Activated CD4-positive, alpha-beta memory T cell treated with anti-CD3 and anti-CD28 coated beads, Interleukin-2, amount 10 ng/mL, durations not matched to agents 7 days and 5 days (primary cell): ENCODE data around the gene USP17L18. TPM values are rescaled to one million over a fixed set of nuclear protein-coding genes. Genes with fewer than 3 reads are reported as not detected.
"Not testable (repeated sequence)": the region's sequence is repeated elsewhere in the genome, so short reads cannot be mapped to it uniquely, and the experiment has no call there.

Experiments used
- CTCF ChIA-PET: fragments of 350-600 bp; sonication (Branson Sonifier 250); formaldehyde crosslinking; loops from one replicate; lab custom pipeline; 2021; ENCODE audit warnings: antibody characterized with exemption, inconsistent platforms; lab: Charles Lee
- POLR2A ChIA-PET: fragments of 350-600 bp; sonication (Branson Sonifier 250); formaldehyde crosslinking; loops from one replicate; lab custom pipeline; 2021; ENCODE audit warnings: antibody characterized with exemption; lab: Charles Lee
- DNase-seq: peaks from one replicate; pipeline ENCODE4 v3.0.0-alpha.2; 2020
- H3K27ac Mint-ChIP-seq: one replicate; pipeline ENCODE4 v1.8.0; 2021; ENCODE audit warnings: mild to moderate bottlenecking, mixed read lengths
- H3K27me3 Mint-ChIP-seq: one replicate; pipeline ENCODE4 v1.8.0; 2021; ENCODE audit warnings: mixed read lengths
- H3K36me3 Mint-ChIP-seq: one replicate; pipeline ENCODE4 v1.8.0; 2021; ENCODE audit warnings: low read depth, mixed read lengths
- H3K4me1 Mint-ChIP-seq: one replicate; pipeline ENCODE4 v1.8.0; 2021; ENCODE audit warnings: mixed read lengths
- H3K4me3 Mint-ChIP-seq: one replicate; pipeline ENCODE4 v1.8.0; 2021; ENCODE audit warnings: mild to moderate bottlenecking, mixed read lengths
- H3K9me3 Mint-ChIP-seq: one replicate; pipeline ENCODE4 v1.8.0; 2021; ENCODE audit warnings: mixed read lengths
- total RNA-seq, 2 experiments: library from RNA; stranded (reverse); gene quantifications; one replicate each; pipeline ENCODE4 v1.2.3, GENCODE V29; 2021

Gene USP17L18
- total RNA-seq, 2 experiments from 2014 or later, result not detected

- H3K9me3 Mint-ChIP-seq, CTCF ChIA-PET, DNase-seq, H3K36me3 Mint-ChIP-seq, H3K27ac Mint-ChIP-seq, H3K4me1 Mint-ChIP-seq, POLR2A ChIA-PET, H3K27me3 Mint-ChIP-seq, H3K4me3 Mint-ChIP-seq: not testable (repeated sequence)
Observed at GRCh38 chr4:9267319-9267718, 18.9 kb downstream of the USP17L18 start, which contains the start of gene USP17L22. USP17L22 (plus strand) TSS chr4:9267619; CDS start chr4:9267619, 0 bp downstream.

GRCh38 chr4:9271719-9272118 is 23.3 kb downstream of the USP17L18 start:
- H3K36me3 Mint-ChIP-seq, POLR2A ChIA-PET, H3K27ac Mint-ChIP-seq, CTCF ChIA-PET, H3K4me1 Mint-ChIP-seq, H3K27me3 Mint-ChIP-seq, H3K9me3 Mint-ChIP-seq, H3K4me3 Mint-ChIP-seq: not testable (repeated sequence)
- peak; percentile 20 for DNase-seq

Other genes starting within 250 kb of the USP17L18 start
- not detected for gene FAM90A26, start 78.2 kb upstream of the USP17L18 start, total RNA-seq
- gene USP17L10, start 38.0 kb upstream of the USP17L18 start, total RNA-seq, result not detected
- gene USP17L11, start 33.2 kb upstream of the USP17L18 start, total RNA-seq, result not detected
- not detected for gene USP17L12, start 28.5 kb upstream of the USP17L18 start, total RNA-seq
- not detected for gene USP17L13, start 23.7 kb upstream of the USP17L18 start, total RNA-seq
- not detected for gene USP17L15, start 14.2 kb upstream of the USP17L18 start, total RNA-seq
- gene USP17L17, start 4.8 kb upstream of the USP17L18 start, total RNA-seq, result not detected
- not detected for gene USP17L19, start 4.7 kb downstream of the USP17L18 start, total RNA-seq
- gene USP17L20, start 9.5 kb downstream of the USP17L18 start, total RNA-seq, result not detected
- gene USP17L21, start 14.2 kb downstream of the USP17L18 start, total RNA-seq, result not detected
- not detected for gene USP17L22, start 19.0 kb downstream of the USP17L18 start, total RNA-seq
- gene USP17L24, start 76.5 kb downstream of the USP17L18 start, total RNA-seq, result not detected
- gene USP17L25, start 81.3 kb downstream of the USP17L18 start, total RNA-seq, result not detected
- not detected for gene USP17L26, start 86.0 kb downstream of the USP17L18 start, total RNA-seq
- not detected for gene USP17L5, start 90.8 kb downstream of the USP17L18 start, total RNA-seq
- gene USP17L27, start 95.5 kb downstream of the USP17L18 start, total RNA-seq, result not detected
- not detected for gene USP17L28, start 100.3 kb downstream of the USP17L18 start, total RNA-seq
- gene USP17L29, start 105.0 kb downstream of the USP17L18 start, total RNA-seq, result not detected
- not detected for gene USP17L30, start 114.5 kb downstream of the USP17L18 start, total RNA-seq
- not detected for gene DEFB131A, start 195.8 kb downstream of the USP17L18 start, total RNA-seq